NCI-H1436 treated with DMSO at 0.1 percent for 48 hours (cell line): ENCODE results near the gene LRRC28.

Experiments used
- DNase-seq: peaks from one replicate; lab custom pipeline; 2025; lab: John Stamatoyannopoulos, UW

The LRRC28 gene

DNA sequence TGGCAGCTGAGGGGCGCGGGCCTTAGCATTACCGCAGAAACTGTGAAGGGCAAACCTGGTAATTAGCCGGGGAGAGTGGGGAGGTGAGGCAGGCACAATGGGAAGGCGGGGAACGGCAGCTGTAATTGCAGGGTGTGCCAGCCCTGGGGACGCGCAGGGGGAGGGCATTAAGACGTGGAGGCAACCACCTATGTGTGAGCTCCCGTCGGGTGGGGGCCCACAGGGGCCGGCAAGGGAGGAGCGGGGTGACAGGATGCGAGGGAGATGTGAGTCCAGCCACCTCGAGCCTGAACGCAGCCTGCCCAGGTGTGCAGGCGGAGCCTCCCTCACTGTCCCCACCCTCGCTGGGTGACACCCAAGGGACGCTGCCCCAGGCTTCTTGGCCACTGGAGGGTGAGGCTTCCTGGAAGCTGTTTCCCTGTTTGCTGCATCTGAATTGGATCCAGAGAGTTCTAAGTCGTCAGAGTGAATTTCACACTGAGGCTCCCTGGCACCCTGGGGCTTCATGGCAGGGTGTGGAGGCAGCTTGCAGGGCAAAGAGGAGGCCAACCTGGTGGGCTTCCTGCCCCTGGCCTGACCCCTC, 183.9 kb downstream of the LRRC28 start:
- DNase-seq: no peak

- DNase-seq: no peak
Observed at GRCh38 chr15:99435877-99436541, 184.7 kb downstream of the LRRC28 start.

DNA sequence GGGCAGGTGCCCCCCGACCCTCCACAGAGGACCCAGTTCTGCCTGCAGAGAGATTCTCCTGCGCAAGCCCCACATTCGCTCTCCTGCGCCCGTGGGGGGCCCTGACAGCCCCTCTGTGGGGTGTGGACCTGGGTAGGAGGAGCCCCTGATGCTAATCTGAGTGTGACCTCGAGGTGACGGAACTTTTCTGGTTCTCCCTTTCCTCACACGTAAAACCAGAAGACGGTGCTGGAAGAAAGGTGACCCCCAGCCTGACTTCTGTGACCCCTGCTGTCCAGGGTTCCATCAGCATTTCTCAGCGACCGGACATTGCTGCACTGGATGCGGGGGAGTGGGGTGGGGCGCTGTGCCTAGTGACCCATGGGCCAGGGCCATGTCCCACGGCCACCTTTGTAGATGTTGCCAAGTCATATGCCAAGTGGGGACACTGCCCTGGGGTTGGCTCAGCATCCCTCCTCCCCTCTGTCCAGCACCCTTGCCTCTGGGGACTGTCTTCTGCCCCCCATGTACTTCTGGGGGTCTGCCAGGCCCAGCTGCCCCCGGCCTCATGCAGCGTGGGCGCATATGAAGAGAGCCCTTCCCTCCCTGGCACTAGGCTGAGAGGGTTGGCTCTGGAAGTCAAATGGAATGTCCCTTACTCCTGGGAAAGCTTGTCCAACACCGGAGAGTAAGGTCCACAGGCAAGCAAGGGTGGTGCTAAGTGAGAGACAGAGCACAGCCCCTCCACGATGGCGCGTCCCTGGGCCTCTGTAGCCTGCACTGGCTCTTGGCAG, 185.4 kb downstream of the LRRC28 start:
- DNase-seq: no peak

GRCh38 chr15:99437315-99438223, 186.3 kb downstream of the LRRC28 start:
- DNase-seq: no peak

DNA sequence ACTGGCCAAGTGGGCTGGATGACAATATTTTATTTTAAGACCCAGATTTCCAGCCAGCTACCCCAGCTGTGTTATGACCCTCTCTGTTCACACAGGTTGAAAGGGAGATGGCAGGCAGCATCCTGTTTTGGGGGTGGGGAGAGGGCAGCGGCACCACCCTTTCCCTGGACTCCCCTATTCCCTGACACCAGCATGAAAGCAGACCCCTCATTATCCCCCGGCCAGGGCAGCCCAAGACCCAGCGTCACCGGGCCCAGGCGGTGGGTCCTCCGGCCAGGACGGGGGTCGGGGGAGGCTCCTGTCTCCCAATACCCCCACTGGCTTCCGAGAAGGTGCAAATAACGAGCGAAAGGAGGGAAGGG, 186.9 kb downstream of the LRRC28 start:
- no peak for DNase-seq

- DNase-seq: no peak
Observed at GRCh38 chr15:99438691-99439523, 187.6 kb downstream of the LRRC28 start.

- DNase-seq: no peak
Observed at GRCh38 chr15:99439524-99439835, 188.2 kb downstream of the LRRC28 start.

- no peak for DNase-seq
Observed at GRCh38 chr15:99440029-99440428, 188.7 kb downstream of the LRRC28 start.
